Astrocyte of the cerebellum (primary cell): ENCODE data around the gene MRC2.

Experiments used
- DNase-seq: peaks from one replicate; pipeline ENCODE4 v3.0.0-alpha.2; 2011; ENCODE audit warnings: low read depth
- H3K4me3 ChIP-seq: 2 replicates; pipeline ENCODE4 v1.5.1; 2011; ENCODE audit warnings: mild to moderate bottlenecking, low read depth, low read length, moderate library complexity
- in situ Hi-C: cut with HindIII; loops from 2 replicates; pipeline ENCODE4 v1.10.0; 2017; ENCODE audit warnings: low sequenced_read_pairs
- TF ChIP-seq, protein P1 (sequence below): IDR thresholded peaks from 2 replicates; pipeline ENCODE4 v1.5.1; 2012; ENCODE audit warnings: low read length, low read depth, moderate library complexity, mild to moderate bottlenecking; ENCODE audit errors: missing control alignments

Gene MRC2, protein sequence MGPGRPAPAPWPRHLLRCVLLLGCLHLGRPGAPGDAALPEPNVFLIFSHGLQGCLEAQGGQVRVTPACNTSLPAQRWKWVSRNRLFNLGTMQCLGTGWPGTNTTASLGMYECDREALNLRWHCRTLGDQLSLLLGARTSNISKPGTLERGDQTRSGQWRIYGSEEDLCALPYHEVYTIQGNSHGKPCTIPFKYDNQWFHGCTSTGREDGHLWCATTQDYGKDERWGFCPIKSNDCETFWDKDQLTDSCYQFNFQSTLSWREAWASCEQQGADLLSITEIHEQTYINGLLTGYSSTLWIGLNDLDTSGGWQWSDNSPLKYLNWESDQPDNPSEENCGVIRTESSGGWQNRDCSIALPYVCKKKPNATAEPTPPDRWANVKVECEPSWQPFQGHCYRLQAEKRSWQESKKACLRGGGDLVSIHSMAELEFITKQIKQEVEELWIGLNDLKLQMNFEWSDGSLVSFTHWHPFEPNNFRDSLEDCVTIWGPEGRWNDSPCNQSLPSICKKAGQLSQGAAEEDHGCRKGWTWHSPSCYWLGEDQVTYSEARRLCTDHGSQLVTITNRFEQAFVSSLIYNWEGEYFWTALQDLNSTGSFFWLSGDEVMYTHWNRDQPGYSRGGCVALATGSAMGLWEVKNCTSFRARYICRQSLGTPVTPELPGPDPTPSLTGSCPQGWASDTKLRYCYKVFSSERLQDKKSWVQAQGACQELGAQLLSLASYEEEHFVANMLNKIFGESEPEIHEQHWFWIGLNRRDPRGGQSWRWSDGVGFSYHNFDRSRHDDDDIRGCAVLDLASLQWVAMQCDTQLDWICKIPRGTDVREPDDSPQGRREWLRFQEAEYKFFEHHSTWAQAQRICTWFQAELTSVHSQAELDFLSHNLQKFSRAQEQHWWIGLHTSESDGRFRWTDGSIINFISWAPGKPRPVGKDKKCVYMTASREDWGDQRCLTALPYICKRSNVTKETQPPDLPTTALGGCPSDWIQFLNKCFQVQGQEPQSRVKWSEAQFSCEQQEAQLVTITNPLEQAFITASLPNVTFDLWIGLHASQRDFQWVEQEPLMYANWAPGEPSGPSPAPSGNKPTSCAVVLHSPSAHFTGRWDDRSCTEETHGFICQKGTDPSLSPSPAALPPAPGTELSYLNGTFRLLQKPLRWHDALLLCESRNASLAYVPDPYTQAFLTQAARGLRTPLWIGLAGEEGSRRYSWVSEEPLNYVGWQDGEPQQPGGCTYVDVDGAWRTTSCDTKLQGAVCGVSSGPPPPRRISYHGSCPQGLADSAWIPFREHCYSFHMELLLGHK (N-terminal part only)

GRCh38 chr17:62627219-62627903, at the start of gene MRC2:
Gene MRC2, plus strand, starts transcription at chr17:62627670. Its CDS starts 133 bp downstream, at chr17:62627803.
- H3K4me3 ChIP-seq: peak within 1 kb of the TSS; percentile 81
- peak; percentile 37 for DNase-seq
- TF ChIP-seq, protein P1, sequence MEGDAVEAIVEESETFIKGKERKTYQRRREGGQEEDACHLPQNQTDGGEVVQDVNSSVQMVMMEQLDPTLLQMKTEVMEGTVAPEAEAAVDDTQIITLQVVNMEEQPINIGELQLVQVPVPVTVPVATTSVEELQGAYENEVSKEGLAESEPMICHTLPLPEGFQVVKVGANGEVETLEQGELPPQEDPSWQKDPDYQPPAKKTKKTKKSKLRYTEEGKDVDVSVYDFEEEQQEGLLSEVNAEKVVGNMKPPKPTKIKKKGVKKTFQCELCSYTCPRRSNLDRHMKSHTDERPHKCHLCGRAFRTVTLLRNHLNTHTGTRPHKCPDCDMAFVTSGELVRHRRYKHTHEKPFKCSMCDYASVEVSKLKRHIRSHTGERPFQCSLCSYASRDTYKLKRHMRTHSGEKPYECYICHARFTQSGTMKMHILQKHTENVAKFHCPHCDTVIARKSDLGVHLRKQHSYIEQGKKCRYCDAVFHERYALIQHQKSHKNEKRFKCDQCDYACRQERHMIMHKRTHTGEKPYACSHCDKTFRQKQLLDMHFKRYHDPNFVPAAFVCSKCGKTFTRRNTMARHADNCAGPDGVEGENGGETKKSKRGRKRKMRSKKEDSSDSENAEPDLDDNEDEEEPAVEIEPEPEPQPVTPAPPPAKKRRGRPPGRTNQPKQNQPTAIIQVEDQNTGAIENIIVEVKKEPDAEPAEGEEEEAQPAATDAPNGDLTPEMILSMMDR: no peak
- in situ Hi-C loops: no loop called here

DNA sequence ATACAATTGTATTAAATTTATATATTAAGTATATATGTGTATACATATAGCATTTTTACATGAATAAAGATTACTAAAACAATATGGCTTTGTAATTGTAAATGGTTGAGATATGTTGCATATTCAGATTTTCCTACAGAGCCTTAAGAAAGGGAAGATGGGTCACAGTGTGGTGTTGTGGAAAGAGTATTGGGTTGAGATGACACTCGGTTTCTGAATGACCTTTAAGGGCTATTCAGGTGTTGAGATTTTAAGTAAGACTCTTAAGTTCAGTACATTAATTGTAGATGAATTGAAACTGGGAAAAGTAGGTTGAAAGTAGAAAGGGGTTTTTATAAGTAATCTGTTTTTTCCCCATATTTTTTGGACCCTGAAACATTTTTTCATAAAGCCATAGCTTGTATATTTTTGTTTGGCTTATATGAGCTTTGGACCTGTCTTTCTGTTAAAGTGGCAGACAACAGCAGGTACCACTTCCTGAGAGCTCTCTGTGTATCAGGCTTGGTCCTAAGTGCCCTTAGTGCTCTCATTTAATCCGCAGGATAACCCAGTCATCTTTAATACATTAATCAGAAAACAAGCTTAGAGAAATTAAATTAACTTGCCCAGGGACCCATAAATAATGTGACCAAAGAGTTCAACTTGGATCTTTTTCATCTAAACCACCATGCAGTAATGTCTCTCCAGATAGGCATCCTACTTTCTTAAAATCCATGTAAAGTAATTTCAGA, 48.5 kb upstream of the MRC2 start:
- no peak for DNase-seq
- in situ Hi-C loops: no loop called here
- H3K4me3 ChIP-seq: no peak overlapping the region
- TF ChIP-seq, protein P1: no peak

DNA sequence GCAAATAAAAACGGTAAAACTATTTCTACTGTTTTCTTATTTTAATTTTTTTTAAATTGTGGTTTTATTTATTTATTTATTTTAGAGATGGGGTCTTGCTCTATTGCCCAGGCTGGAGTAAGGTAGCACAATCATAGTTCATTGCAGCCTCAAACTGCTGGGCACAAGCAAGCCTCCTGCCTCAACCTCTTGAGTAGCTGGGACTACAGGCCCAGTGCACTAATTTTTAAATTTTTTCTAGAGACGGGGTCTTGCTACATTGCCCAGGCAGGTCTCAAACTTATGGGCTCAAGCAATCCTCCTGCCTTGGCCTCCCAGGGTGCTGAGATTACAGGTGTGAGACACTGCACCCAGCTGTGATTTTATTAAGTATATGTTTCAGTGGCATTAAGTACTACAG, 46.5 kb upstream of the MRC2 start:
- in situ Hi-C loops: no loop called here
- DNase-seq: no peak
- TF ChIP-seq, protein P1: no peak
- H3K4me3 ChIP-seq: no peak overlapping the region

GRCh38 chr17:62581764-62582163, 45.7 kb upstream of the MRC2 start:
- no peak overlapping the region for H3K4me3 ChIP-seq
- in situ Hi-C loops: no loop called here
- TF ChIP-seq, protein P1: no peak
- no peak for DNase-seq

DNA sequence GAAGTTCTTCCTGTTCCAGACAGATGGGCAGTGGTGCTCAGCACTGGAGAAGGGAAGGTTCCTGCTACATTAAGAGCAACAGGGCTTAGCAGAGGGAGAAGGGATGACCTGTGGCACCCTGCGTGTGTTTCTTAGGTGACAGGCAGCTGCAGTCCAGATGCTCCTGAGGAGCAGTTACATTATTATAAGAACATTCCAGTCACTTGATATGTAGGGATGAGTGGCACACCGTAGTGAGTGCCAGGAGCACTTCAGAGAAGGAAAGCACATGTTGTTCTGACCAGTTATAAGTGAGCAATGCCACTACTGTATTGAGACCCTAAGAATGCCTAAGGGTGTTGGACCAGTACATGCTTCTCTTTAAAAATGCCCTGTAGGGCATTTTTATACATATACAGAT, 39.9 kb upstream of the MRC2 start:
- no peak for DNase-seq
- H3K4me3 ChIP-seq: no peak overlapping the region
- TF ChIP-seq, protein P1: no peak
- in situ Hi-C loops: no loop called here
